Measurements from ENCODE around the gene GALNT17.

Gene GALNT17

GRCh38 chr7:71457846-71458590, 326.1 kb downstream of the GALNT17 start:
- DNase-seq (ENCODE audit: low read depth in 2 of 2): no peak

DNA sequence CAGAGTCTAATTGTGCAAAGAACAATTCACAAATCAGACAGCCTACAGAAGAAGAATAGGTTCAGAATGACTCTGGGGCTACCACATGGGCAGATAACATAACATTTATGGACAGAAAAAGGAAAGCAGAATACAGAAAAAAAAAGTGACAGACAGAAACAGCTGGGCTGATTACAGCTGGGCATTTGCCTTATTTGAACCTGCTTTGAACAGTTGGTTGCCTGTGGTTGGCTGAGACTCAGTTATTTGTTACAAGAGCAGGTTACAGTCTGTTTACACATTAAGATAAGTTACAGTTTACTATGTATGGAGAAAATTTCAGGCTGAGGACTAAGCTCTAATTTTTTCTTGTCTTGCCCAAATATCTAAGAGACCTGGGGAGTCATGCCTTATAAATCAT, 327.2 kb downstream of the GALNT17 start:
- DNase-seq (ENCODE audit: low read depth in 2 of 2): no peak

GRCh38 chr7:71461572-71461971, 329.6 kb downstream of the GALNT17 start:
- no peak for DNase-seq (ENCODE audit: low read depth in 2 of 2)

GRCh38 chr7:71465741-71466189, 333.8 kb downstream of the GALNT17 start:
- DNase-seq (ENCODE audit: low read depth in 2 of 2): no peak

DNA sequence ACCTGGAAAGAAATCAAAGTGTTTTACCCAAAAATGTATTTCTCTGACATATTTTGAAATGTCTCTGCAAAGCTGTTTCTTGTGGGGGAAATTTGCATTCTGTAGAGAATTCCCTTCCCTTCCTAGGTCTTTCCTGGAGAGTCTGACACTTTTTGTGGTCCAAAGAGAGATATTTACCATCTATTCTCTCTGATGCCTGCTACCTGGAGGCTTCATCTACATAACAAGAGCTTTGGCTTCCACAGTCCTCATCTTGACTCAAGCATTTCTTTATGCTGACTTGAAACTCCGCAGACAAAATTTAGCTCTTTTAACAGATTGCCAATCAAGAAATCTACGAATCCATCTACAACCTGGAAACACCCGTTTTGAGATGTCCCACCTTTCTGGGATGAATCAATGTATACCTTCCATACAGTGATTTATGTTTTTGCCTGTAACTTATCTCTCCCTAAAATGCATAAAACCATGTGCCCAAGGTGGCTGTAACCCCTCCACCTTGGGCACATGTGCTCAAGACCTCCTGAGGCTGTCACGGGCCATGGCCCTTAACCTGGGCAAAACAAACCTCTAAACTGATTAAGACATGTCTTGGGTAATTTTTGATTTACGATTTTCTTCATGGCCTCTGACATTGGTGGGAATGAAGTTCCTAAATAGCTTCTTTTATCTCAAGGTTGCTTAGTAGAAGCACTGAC, 334.7 kb downstream of the GALNT17 start:
- DNase-seq (ENCODE audit: low read depth in 2 of 2): no peak

DNA sequence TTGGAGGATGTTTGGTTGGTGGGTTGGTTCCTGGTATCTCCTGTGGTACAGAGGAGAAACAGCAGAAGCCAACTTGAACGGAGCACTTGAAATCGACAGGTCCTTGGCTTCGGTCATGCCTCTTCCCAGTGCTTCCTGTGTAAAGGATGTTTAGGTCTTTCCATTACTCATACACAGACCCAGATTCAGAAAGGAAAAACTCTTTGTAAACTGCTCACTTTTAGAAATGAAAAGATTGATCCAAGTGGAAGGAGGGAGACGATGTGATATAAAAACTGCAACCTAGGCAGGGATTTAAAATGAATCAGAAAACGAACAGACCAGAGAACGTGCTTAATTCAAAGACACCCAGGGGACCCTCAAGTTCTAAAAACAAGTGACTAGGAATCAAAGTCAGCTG, 338.4 kb downstream of the GALNT17 start:
- no peak for DNase-seq (ENCODE audit: low read depth in 2 of 2)

DNA sequence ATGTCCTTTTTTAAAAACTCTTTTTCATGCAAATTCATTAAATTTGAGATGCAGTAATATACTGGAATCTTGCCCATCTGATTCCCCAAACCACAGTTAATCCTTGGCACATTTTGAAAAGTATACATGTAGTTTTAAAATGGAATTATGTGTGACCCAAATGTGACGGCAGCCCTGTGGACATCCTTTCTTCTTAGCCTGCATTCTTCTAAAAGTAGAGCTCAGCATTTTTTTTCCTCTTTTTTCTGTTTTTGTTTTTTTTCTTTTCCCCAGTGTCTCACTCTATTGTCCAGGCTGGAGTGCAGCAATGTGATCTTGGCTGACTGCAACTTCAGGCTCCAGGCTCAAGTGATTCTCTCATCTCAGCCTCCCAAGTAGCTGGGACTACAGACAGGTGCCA, 338.9 kb downstream of the GALNT17 start:
- no peak for DNase-seq (ENCODE audit: low read depth in 2 of 2)

GRCh38 chr7:71472962-71473361, 341.0 kb downstream of the GALNT17 start:
- no peak for DNase-seq (ENCODE audit: low read depth in 2 of 2)

DNA sequence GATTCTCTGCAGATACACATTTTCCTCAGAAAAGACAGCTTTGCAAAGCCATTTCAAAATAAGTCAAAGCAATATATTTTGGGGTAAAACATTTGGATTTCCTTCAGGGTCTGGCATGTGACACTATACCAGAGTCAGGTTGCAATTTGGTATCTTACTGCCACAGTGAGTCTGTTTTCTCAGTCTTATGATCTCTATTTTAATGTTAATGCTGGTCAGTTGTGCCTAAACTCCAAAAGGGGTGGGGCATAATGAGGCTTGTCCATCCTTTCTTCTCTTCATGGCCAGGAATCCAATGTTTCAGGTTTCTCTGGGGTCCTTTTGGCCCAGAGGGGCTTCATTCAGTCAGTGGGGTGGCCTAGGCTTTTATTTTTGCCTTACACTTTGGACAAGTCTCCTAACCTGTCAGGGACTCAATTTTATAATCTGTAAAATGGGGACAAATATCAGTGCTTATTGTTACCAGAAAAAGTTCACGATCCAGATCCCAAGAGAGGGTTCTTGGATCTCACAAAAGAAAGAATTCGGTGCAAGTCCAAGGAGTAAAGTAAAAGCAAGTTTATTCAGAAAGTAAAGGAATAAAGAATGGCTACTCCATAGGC, 341.5 kb downstream of the GALNT17 start:
- DNase-seq (ENCODE audit: low read depth in 2 of 2): no peak

DNA sequence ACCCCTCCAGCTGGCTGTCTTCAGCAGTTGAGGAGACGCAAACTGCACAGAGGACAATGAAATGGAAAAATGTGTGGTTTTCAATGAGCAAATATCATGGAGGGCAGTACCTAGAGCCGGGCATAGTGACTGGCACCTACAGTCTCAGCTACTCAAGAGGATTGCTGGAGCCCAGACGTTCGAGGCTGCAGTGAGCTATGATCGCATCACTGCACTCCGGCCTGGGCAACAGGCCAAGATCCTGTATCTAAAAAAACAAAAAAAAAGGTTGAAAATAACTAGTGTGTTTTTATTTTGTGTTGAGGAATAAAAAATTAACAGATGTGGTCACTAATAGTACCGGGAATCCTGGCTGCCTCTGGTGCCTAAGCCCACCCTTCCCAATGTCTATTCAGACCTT, 345.5 kb downstream of the GALNT17 start:
- DNase-seq (ENCODE audit: low read depth in 2 of 2): no peak

DNA sequence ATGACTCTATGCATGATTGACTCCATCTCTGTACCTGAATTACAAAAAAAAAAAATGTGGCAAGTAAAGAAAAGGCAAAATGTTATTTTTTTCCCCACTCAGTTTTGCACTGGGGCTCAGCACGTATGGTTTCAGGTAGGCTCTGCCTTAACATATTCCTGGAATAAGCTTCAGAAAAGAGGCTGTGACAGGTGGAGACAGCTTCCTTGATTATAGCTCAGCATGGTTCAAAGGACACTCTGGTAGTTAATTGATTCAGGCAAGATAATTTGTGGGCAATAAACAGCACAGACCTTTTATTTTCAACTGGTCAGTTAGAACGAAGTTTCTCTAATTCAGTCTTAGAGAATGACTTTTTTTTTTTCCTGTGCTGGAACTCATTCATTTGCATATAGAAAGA, 347.3 kb downstream of the GALNT17 start:
- no peak for DNase-seq (ENCODE audit: low read depth in 2 of 2)

DNA sequence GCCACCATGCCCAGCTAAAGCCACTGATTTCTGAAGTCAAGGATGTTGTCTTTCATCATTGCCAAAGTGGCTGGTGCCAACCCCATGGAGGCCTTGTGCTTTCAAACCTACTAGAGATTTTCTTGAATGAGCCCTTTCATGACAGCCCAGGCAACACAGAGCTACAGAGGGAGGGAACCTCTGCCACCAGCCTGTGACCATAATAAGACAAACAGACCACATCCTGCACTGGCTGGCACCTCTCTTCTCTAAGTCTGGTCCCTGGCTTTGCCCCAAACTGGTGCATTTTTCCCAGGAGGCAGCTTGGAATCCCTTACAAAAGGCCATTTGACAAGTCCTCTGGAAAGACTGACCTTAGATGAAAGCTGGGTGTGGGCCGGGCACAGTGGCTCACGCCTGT, 348.8 kb downstream of the GALNT17 start:
- DNase-seq (ENCODE audit: low read depth in 2 of 2): no peak

DNA sequence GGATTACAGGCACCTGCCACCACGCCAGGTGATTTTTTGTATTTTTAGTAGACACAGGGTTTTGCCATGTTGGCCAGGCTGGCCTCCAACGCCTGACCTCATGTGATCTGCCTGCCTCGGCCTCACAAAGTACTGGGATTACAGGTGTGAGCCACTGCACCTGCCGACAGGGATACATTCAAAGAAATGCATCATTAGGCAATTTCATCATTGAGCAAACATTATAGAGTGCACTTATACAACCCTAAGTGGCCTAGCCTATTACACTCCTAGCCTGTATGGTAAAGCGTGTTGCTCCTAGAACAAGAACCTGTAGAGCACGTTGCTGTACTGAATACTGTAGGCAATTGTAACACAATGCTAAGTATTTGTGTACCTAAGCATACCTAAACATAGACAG, 350.3 kb downstream of the GALNT17 start:
- DNase-seq (ENCODE audit: low read depth in 2 of 2): no peak

DNA sequence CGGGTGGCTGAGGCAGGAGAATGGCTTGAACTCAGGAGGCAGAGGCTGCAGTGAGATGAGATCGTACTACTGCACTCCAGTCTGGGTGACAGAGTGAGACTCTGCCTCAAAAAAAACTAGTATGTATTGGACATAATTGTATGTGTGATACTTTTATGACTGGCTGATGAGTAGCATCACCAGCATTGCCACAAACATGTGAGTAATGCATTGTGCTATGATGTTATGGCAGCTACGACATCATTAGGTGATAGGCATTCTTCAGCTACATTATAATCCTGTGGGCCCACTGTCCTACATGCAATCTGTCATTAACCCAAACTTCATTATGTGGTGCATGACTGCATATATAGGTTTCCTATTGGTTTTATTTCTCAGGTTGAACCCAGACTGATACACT, 352.4 kb downstream of the GALNT17 start:
- no peak for DNase-seq (ENCODE audit: low read depth in 2 of 2)

- DNase-seq (ENCODE audit: low read depth in 2 of 2): no peak
Measured at GRCh38 chr7:71485586-71485985, 353.6 kb downstream of the GALNT17 start.

- no peak for DNase-seq (ENCODE audit: low read depth in 2 of 2)
Measured at GRCh38 chr7:71486414-71486813, 354.5 kb downstream of the GALNT17 start.

DNA sequence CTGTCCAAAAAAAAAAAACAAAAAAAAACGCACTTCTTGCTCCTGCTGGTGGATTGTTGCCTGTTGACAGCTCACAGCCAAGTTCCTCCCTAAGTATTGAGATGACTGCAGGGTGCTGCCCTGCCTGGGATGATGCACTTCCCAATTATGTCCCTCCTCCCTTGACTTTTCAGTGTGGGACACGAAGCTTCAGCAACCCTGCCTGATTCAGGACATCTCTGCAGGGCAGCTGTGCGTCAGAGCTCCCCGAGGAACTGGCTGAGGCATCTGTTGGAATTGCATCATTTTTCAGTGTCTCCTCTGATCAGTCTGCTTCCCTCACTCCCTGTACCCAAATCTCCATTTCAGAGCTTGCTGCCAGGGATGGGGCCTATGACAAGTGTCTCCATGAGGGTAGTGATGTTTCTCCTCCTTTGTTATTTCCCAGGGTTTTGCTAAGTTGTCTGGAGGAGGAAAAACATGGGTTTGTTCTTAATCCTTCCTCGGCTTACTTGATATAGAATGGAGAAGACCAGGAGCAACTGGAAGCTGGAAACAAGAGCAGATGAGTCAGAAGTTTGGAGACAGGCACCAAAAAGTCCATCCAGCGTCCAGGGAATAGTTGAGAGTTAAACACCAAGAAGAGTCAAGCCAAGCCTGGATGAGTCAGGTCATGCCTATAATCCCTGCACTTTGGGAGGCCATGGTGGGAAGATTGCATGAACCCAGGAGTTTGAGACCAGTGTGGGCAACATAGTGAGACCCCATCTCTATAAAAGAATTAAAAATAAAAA, 355.1 kb downstream of the GALNT17 start:
- no peak for DNase-seq (ENCODE audit: low read depth in 2 of 2)

- DNase-seq (ENCODE audit: low read depth in 2 of 2): no peak
Measured at GRCh38 chr7:71488308-71488707, 356.4 kb downstream of the GALNT17 start.

DNA sequence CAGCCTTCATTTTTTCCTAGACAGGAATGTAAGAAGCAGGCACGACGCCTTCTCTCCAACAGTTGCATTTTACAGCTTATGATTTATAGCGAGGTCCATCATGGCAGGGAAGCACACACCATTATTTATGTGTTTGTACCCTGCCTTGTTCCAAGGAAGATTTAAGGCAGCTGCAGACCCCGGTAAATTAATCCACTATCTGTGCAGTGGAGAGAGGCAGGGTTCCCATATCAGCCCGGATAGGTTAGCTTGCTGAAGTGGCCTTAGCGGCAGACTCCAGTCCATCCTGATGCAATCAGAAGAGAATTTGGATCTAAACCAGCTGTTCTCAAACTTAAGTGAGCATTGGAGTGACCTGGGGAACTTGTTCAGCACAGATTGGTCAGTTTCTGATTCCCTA, 359.4 kb downstream of the GALNT17 start:
- DNase-seq (ENCODE audit: low read depth in 2 of 2): no peak

GRCh38 chr7:71495828-71496227, 363.9 kb downstream of the GALNT17 start:
- DNase-seq (ENCODE audit: low read depth in 2 of 2): no peak

GRCh38 chr7:71497256-71497946, 365.5 kb downstream of the GALNT17 start:
- no peak for DNase-seq (ENCODE audit: low read depth in 2 of 2)

- DNase-seq (ENCODE audit: low read depth in 2 of 2): no peak
Measured at GRCh38 chr7:71498381-71498780, 366.4 kb downstream of the GALNT17 start.
